HEK293 (cell line): Measurements from ENCODE around the gene NEK3.
"Not testable (repeated sequence)": the region's sequence is repeated elsewhere in the genome, so short reads cannot be mapped to it uniquely, and the experiment has no call there.

Experiments used
- CTCF ChIA-PET: fragments of 350-600 bp; formaldehyde crosslinking; extraction: SDS; loops from one replicate; lab custom pipeline; 2021; ENCODE audit warnings: antibody characterized with exemption; lab: Yijun Ruan, JAX
- POLR2A ChIA-PET: fragments of 300-600 bp; formaldehyde crosslinking; extraction: SDS; loops from one replicate; lab custom pipeline; 2020; ENCODE audit warnings: antibody characterized with exemption, inconsistent platforms; lab: Yijun Ruan, JAX
- H3K27ac ChIP-seq: fragments of 200-500 bp; sonication (Bioruptor generic); 2 replicates; pipeline ENCODE4 v1.5.1; 2014; ENCODE audit warnings: low read depth, low read length, control low read depth, inconsistent platforms; ENCODE audit errors: extremely low read depth
- H3K36me3 ChIP-seq, 2 experiments: fragments of 200-500 bp in 1 of 2; sonication (Bioruptor generic) in 1 of 2; 1 replicate in 1 of 2; 2 replicates in 1 of 2; pipeline ENCODE4 v1.5.1; 2014 to 2017; ENCODE audit warnings: inconsistent platforms in 2 of 2, low read length in 2 of 2; ENCODE audit not compliant: control insufficient read depth in 2 of 2, insufficient read depth in 1 of 2
- H3K4me1 ChIP-seq: fragments of 200-500 bp; sonication (Bioruptor generic); 2 replicates; pipeline ENCODE4 v1.5.1; 2014; ENCODE audit warnings: mild to moderate bottlenecking, low read length, inconsistent platforms; ENCODE audit not compliant: control insufficient read depth, insufficient read depth
- H3K4me3 ChIP-seq: 2 replicates; pipeline ENCODE4 v1.5.1; 2011; ENCODE audit warnings: low read depth, mild to moderate bottlenecking, control low read depth, low read length, moderate library complexity
- H3K9me3 ChIP-seq: fragments of 200-500 bp; sonication (Bioruptor generic); 2 replicates; pipeline ENCODE4 v1.5.1; 2014; ENCODE audit warnings: low read depth, low read length, inconsistent platforms; ENCODE audit not compliant: control insufficient read depth, insufficient read depth
- GLI2 ChIP-seq: fragments of 450-650 bp; formaldehyde crosslinking; IDR thresholded peaks from 2 replicates; pipeline ENCODE4; 2017; ENCODE audit warnings: missing biosample characterization, missing genetic modification characterization, low read depth, borderline replicate concordance
- MZF1 ChIP-seq: fragments of 450-650 bp; formaldehyde crosslinking; IDR thresholded peaks from 2 replicates; pipeline ENCODE4 v1.5.1; 2017; ENCODE audit warnings: missing biosample characterization, missing genetic modification characterization, borderline replicate concordance
- PRDM1 ChIP-seq: fragments of 450-650 bp; formaldehyde crosslinking; IDR thresholded peaks from 2 replicates; pipeline ENCODE4; 2016; ENCODE audit warnings: missing biosample characterization, missing genetic modification characterization
- ZFP69B ChIP-seq: fragments of 450-650 bp; formaldehyde crosslinking; IDR thresholded peaks from 2 replicates; pipeline ENCODE4 v1.5.1; 2016; ENCODE audit warnings: missing biosample characterization, missing genetic modification characterization
- ZNF202 ChIP-seq: fragments of 450-650 bp; formaldehyde crosslinking; IDR thresholded peaks from 2 replicates; pipeline ENCODE4 v1.5.1; 2016; ENCODE audit warnings: missing biosample characterization, missing genetic modification characterization, borderline replicate concordance
- ZNF394 ChIP-seq: fragments of 450-650 bp; formaldehyde crosslinking; IDR thresholded peaks from 2 replicates; pipeline ENCODE4 v1.5.1; 2016; ENCODE audit warnings: missing biosample characterization, missing genetic modification characterization, mild to moderate bottlenecking, moderate library complexity, borderline replicate concordance
- ZNF548 ChIP-seq: fragments of 450-650 bp; formaldehyde crosslinking; IDR thresholded peaks from 2 replicates; pipeline ENCODE4 v1.5.1; 2016; ENCODE audit warnings: missing biosample characterization, missing genetic modification characterization
- ZNF654 ChIP-seq: fragments of 450-650 bp; formaldehyde crosslinking; IDR thresholded peaks from 2 replicates; pipeline ENCODE4 v1.5.1; 2016; ENCODE audit warnings: low read depth, missing biosample characterization, missing genetic modification characterization
- ZNF660 ChIP-seq: fragments of 450-650 bp; IDR thresholded peaks from 2 replicates; pipeline ENCODE4 v1.5.1; 2018; ENCODE audit warnings: missing biosample characterization, mild to moderate bottlenecking, missing genetic modification characterization
- TF ChIP-seq, protein P1 (sequence below): fragments of 450-650 bp; formaldehyde crosslinking; IDR thresholded peaks from 2 replicates; pipeline ENCODE4 v1.5.1; 2017; ENCODE audit warnings: missing biosample characterization, missing genetic modification characterization

Gene NEK3

DNA sequence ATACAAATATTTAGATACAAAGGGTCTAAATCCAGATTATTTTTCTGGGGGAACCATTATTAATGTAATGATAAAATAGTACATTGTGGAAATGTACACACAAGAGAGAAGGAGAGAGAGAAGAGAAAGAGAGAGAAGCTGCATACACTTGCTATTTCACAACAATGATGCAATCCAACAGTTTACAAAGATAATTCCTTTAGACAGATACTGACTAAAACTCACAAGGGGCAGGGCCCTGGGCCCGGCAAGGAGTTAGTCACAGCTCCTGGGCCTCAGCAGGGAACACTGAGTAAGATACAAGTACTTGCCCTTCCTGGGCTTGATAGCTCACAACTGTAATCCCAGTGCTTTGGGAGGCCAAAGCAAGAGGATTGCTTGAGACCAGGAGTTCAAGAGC lies 44.5 kb upstream of the NEK3 start:
- TF ChIP-seq ZNF394 (tag by site-specific recombination) (0 out of 2 replicates have a peak, but pooled peaks have one; percentile 22), ZFP69B (tag by site-specific recombination) (peak; percentile 43; the same call in 1 of the 2 replicates), PRDM1 (tag by site-specific recombination) (0 out of 2 replicates have a peak, but pooled peaks have one; percentile 15)
- TF ChIP-seq, all 188 proteins: peak for 3; not testable (repeated sequence) for 185
- POLR2A ChIA-PET, H3K9me3 ChIP-seq, H3K36me3 ChIP-seq, H3K4me3 ChIP-seq, H3K27ac ChIP-seq, H3K4me1 ChIP-seq: not testable (repeated sequence)
- CTCF ChIA-PET, result interaction anchor here (0.6 to 1.0 kb wide), 3 partner anchors 44 to 388 kb away, joined by 3 to 4 read pairs (median 3); no protein-coding TSS in a partner anchor

DNA sequence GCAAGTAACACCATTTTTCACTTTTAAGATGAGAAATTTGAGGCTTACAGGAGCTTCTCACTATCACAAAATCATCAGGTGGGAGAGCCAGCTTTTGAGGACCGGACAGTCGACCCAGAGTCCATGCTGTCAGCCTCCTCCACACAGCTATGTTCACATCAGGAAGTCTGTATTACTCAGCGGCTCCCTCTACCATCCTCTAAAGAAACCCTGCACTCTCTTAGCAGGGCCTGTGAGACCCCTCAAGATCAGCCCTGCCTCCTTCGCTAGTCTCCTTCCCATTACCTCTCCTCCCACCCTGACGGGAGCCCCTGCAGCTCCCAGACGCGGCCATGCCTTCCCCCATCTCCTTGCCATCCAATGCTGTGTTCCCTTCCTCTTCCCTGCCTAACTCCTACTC lies 43.1 kb upstream of the NEK3 start:
- H3K4me3 ChIP-seq, H3K27ac ChIP-seq, POLR2A ChIA-PET, H3K36me3 ChIP-seq, H3K9me3 ChIP-seq, H3K4me1 ChIP-seq: not testable (repeated sequence)
- CTCF ChIA-PET, result interaction anchor here (0.6 to 1.0 kb wide), 4 partner anchors 74 to 395 kb away, joined by 3 read pairs; no protein-coding TSS in a partner anchor

DNA sequence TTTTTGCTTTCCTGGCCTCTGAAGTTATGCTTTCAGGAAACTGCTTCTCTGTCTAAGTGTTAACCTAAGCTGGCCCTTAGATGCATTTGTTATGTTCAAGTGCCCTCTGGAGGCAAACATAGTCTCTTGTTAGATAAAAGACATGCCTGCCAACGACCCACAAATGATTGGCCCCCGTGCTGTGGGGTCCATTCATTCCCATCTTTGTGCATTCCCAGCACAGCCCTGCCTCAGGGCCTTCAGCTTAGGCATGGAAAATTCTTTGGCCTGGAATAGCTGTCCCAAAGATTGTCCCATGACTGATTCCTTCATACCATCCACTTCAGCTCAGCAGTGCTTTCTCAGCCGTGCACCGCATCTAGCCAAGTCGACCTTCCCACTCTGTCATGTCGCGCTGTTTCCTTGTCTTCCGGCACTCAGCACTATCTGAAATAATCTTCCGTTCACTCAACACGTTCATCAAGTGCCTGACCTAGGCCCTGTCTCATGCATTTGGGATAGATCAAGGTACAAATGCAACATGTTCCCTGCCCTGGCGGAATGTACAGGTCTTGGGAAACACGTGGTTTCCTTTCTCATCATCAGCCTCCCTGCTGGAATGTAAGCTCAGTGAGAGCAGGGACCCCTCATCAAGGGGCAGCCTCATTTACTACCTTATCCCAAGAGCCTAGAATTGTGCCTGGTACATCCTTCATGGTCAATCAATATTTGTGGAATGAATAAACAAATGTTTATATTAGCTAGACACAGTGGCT lies 42.2 kb upstream of the NEK3 start:
- H3K9me3 ChIP-seq, H3K4me3 ChIP-seq, H3K4me1 ChIP-seq, POLR2A ChIA-PET, H3K36me3 ChIP-seq: not testable (repeated sequence)
- CTCF ChIA-PET, result interaction anchor here (0.6 to 1.1 kb wide), 7 partner anchors 10 to 1060 kb away, joined by 3 to 4 read pairs (median 3); partner anchors contain the start of gene VPS36
- 0 out of 2 replicates have a peak, but pooled peaks have one; percentile 28 for TF ChIP-seq ZNF660 (tag by site-specific recombination)
- TF ChIP-seq ZNF654 (tag by site-specific recombination), result peak; percentile 46
- TF ChIP-seq, all 188 proteins: peak for 2; not testable (repeated sequence) for 186
- H3K27ac ChIP-seq, result not testable (repeated sequence)

DNA sequence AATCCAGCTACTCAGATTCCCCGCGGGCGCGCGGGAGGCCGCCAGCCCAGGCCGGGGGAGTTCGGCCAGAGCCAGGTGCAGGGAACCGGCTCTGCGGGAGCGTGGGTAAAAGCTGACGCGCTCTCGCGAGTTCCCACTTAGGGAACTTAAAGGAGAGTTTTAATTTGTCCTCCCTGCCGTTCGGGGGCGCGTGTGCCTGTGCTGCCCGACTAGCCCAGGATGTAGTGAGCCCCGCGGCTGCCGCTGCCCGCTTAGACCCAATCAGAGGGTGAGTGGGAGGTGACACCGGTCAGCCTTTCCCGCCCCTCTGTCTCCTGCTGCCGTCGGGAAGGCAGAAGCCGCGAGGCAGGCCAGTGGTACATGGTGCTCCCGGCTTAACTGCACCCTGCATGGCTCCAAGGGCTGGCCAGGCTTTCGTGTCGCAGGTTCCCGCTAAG lies 36.0 kb upstream of the NEK3 start:
- ChIA-PET CTCF (no interaction called here), POLR2A (no interaction called here)
- Histone ChIP-seq H3K4me3 (no peak overlapping the region), H3K27ac (no peak overlapping the region), H3K36me3 (no peaks in the 10 kb centered on the region), H3K4me1 (0 out of 2 replicates have a peak, but pooled peaks cover 2% of the 10 kb centered on the region), H3K9me3 (no peaks in the 10 kb centered on the region)
- TF ChIP-seq ZNF202 (tag by site-specific recombination) (peak; percentile 19; the same call in 1 of the 2 replicates), ZNF548 (tag by site-specific recombination) (no peak), MZF1 (tag by site-specific recombination) (no peak), GLI2 (no peak)
- TF ChIP-seq, protein P1, sequence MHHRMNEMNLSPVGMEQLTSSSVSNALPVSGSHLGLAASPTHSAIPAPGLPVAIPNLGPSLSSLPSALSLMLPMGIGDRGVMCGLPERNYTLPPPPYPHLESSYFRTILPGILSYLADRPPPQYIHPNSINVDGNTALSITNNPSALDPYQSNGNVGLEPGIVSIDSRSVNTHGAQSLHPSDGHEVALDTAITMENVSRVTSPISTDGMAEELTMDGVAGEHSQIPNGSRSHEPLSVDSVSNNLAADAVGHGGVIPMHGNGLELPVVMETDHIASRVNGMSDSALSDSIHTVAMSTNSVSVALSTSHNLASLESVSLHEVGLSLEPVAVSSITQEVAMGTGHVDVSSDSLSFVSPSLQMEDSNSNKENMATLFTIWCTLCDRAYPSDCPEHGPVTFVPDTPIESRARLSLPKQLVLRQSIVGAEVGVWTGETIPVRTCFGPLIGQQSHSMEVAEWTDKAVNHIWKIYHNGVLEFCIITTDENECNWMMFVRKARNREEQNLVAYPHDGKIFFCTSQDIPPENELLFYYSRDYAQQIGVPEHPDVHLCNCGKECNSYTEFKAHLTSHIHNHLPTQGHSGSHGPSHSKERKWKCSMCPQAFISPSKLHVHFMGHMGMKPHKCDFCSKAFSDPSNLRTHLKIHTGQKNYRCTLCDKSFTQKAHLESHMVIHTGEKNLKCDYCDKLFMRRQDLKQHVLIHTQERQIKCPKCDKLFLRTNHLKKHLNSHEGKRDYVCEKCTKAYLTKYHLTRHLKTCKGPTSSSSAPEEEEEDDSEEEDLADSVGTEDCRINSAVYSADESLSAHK (tag by site-specific recombination), result no peak
